Small intestine (tissue), 7 donors: ENCODE data around the gene GJC1. TPM values are rescaled to one million over a fixed set of nuclear protein-coding genes. Genes with fewer than 3 reads are reported as not detected.

Experiments used
- DNase-seq, 2 donors: peaks; one replicate each; pipeline versions ENCODE4 v3.0.0 to v3.0.0-alpha.2; 2013
- FAIRE-seq: peaks from 2 replicates; lab custom pipeline; 2012; peaks lifted over from hg19 to GRCh38; lab: Jason Lieb, UNC
- H3K27ac ChIP-seq, 3 donors: one replicate each; pipeline ENCODE4 v1.5.1; 2013; ENCODE audit warnings: low read length in 2 of 3, mild to moderate bottlenecking in 2 of 3, control low read depth in 1 of 3, inconsistent platforms in 1 of 3, low read depth in 1 of 3, moderate library complexity in 1 of 3
- H3K27me3 ChIP-seq, 3 donors: one replicate each; pipeline ENCODE4 v1.6.1; 2013; ENCODE audit warnings: low read length in 3 of 3, inconsistent platforms in 1 of 3; ENCODE audit not compliant: control insufficient read depth in 3 of 3, insufficient read depth in 3 of 3
- H3K36me3 ChIP-seq, 3 donors: one replicate each; pipeline ENCODE4 v1.6.1; 2013; ENCODE audit warnings: low read length in 3 of 3, inconsistent platforms in 1 of 3, low read depth in 1 of 3, mild to moderate bottlenecking in 1 of 3, moderate library complexity in 1 of 3; ENCODE audit not compliant: control insufficient read depth in 3 of 3, insufficient read depth in 2 of 3
- H3K4me1 ChIP-seq, 3 donors: one replicate each; pipeline ENCODE4 v1.6.1; 2013; ENCODE audit warnings: low read length in 2 of 3, inconsistent platforms in 1 of 3, low read depth in 1 of 3, mild to moderate bottlenecking in 1 of 3, moderate library complexity in 1 of 3; ENCODE audit not compliant: control insufficient read depth in 3 of 3, insufficient read depth in 2 of 3
- H3K4me3 ChIP-seq, 3 donors: one replicate each; pipeline ENCODE4 v1.5.1; 2013; ENCODE audit warnings: low read length in 3 of 3, control low read depth in 1 of 3, inconsistent platforms in 1 of 3, low read depth in 1 of 3, mild to moderate bottlenecking in 1 of 3, moderate library complexity in 1 of 3
- H3K9me3 ChIP-seq, 2 donors: one replicate each; pipeline ENCODE4 v1.6.1; 2013; ENCODE audit warnings: low read depth in 1 of 2, low read length in 1 of 2; ENCODE audit not compliant: control insufficient read depth in 2 of 2, insufficient read depth in 1 of 2
- WGBS, 3 donors: extraction: QIAGEN DNeasy Blood & Tissue Kit; methylation state at CpG; one replicate each; pipeline ENCODE4 v1.1.7; 2013; 5-methylcytosine and 5-hydroxymethylcytosine counted together
- polyA plus RNA-seq, 4 donors: library from polyadenylated mRNA; stranded (reverse) in 3 of 4; unstranded in 1 of 4; fragments of 200-250 nt in 3 of 4; fragments of 120-200 nt in 1 of 4; gene quantifications; one replicate each; pipeline versions ENCODE4 v1.2.1 to v1.2.3, GENCODE V29; 2013
- donor health status: healthy with polysubstance abuse.
- donor health status: control.
- donor health status: control.
- donor health status: Bipolar disorder and iron deficiency.
- donor health status: healthy.

Gene GJC1
- polyA plus RNA-seq, 4 donors, result 3.2 to 4.7 TPM; not detected in 2

DNA sequence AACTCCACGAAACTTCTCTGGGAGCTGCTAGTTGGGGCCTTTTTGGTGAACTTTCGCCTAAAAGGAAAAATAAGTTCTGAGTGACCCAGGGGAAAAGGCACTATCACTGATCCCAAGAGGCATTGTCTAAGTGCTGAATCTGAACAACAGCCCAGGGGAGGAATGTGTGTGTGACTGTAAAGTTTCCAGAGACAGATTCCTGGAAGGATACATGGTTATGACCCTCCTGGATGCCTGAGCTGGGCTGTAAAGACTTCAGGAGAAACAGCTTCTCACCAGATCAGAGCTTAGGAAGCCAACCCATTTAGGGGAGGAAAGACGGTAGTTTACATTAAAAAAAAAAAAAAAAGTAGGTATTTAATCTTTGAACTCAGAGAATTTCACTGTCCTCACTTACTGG lies 37.8 kb upstream of the GJC1 start:
- Histone ChIP-seq H3K27ac (peak overlapping the region in 1 of 3 donors; percentile 34), H3K4me3 (no peak overlapping the region), H3K4me1 (peaks cover 0 to 9% (median 0%) of the 10 kb centered on the region in 3 donors), H3K36me3 (peaks cover 8 to 70% (median 13%) of the 10 kb centered on the region in 3 donors), H3K9me3 (no peaks in the 10 kb centered on the region), H3K27me3 (no peaks in the 10 kb centered on the region)
- 84 to 89% (median 86%) methylated on average over 3 of the region's 3 CpGs for WGBS, 3 donors
- DNase-seq (no peak), FAIRE-seq (no peak)

DNA sequence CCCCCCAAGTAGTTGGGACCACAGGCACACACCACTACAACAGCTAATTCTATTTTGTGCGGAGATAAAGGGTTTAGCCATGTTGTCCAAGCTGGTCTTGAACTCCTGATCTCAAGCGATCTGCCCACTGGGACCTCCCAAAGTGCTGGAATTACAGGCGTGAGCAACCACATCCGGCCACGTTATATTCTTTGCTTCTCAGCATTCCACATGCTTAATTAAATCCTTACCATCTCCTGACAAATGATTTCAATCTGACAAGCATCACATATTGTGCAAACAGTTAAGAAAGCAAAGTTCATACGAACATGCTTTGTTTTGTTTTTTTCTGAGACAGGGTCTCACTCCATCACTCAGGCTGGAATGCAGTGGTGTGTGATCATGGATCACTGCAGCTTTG lies 35.8 kb upstream of the GJC1 start:
- WGBS, 3 donors, result 89 to 94% (median 91%) methylated on average over 6 of the region's 6 CpGs
- Histone ChIP-seq H3K27ac (no peak overlapping the region), H3K4me3 (no peak overlapping the region), H3K36me3 (peaks cover 9 to 71% (median 14%) of the 10 kb centered on the region in 3 donors), H3K27me3 (no peaks in the 10 kb centered on the region), H3K4me1 (peaks cover 0 to 13% (median 0%) of the 10 kb centered on the region in 3 donors), H3K9me3 (no peaks in the 10 kb centered on the region)
- FAIRE-seq, result no peak
- DNase-seq, result no peak

DNA sequence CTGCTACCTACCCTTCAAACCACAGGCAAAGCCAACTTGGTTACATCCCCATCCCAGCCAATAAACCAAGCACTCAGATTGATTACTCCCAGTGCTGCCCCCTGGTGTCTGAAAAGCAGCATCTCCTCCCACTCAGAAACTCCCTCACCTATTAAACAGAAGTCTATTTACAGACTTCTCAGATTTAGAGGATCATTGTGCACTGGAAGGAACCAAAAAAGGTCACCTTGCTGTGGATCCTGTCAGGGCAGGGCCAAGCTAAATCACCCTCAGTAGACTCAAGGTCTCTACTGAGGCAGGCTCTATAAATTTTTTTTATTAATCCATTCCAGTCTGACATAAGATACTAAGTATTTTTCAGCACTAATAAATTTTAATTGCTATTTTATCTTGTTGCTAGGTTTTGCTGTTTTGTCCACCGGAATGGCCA lies 35.2 kb upstream of the GJC1 start:
- Histone ChIP-seq H3K27me3 (no peaks in the 10 kb centered on the region), H3K9me3 (no peaks in the 10 kb centered on the region), H3K4me3 (no peak overlapping the region), H3K4me1 (peaks cover 0 to 13% (median 0%) of the 10 kb centered on the region in 3 donors), H3K36me3 (peaks cover 9 to 74% (median 15%) of the 10 kb centered on the region in 3 donors), H3K27ac (no peak overlapping the region)
- DNase-seq (peak; percentile 71 to 78), FAIRE-seq (no peak)
- WGBS, 3 donors, result 20 to 44% (median 31%) methylated on average over 1 of the region's 1 CpG

DNA sequence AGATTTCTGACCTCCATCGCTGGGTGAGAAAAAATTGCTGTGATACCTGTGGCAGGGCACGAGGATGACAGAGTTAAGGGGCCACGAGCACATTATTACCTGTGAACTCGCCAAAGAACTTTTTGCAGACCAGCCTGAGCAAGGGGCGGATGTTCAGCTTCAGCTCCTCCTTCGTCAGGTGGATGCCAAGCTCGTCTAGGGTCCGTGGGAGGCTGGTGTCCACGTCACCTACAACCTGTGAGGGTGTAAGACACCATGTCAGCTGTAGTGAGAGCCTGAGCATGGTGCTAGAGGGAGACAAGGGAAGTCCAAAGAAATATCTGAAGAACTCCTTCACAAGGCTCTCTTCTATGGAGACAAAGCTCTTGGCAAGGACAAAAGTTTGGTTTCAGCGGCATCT lies 34.7 kb upstream of the GJC1 start:
- WGBS, 3 donors, result 71 to 78% (median 73%) methylated on average over 10 of the region's 10 CpGs
- no peaks in the 10 kb centered on the region for H3K9me3 ChIP-seq
- peaks cover 12 to 76% (median 18%) of the 10 kb centered on the region in 3 donors for H3K36me3 ChIP-seq
- DNase-seq (no peak), FAIRE-seq (no peak)
- H3K4me1 ChIP-seq, result peaks cover 0 to 13% (median 0%) of the 10 kb centered on the region in 3 donors
- no peak overlapping the region for H3K27ac ChIP-seq
- H3K4me3 ChIP-seq, result no peak overlapping the region
- no peaks in the 10 kb centered on the region for H3K27me3 ChIP-seq

DNA sequence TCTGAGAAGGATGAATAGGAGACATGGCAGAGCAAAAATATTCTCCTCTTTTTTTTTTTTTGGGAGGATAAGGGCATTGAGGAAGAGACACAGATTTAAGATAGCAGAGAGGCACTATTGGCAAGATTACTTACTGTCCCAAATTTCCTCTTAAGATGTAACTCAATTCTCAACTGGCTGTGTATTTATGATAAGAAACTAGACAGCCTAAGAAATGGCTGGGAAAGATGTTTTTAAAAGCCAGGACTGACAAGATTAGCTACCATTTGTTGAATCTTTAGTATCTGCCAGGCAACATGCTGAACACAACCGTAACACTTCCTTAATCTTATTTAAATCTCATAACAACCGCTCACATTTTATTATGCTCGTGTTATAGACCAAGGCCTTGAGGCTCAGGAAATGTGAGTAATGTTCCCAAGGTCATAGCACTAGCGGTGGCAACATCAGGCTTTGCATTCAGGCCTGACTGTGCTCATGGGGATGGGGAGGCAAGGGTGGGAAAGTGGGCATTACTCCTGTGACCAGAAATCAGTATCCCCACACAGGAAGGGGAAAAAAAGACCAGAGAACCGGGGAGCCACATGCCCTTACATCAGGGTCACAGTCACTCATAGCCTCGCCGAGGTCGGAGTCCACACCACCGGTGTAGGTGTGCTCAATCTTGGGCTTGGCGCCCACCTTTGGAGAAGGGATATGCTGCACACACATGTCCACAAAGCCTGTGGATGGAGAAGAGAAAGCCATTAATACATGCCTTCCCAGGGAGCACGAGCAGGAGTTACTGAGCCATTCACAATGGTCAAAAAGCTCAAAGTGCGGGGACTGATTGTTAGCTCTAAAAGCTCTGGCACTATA lies 33.2 kb upstream of the GJC1 start:
- H3K27me3 ChIP-seq, result no peaks in the 10 kb centered on the region
- H3K4me1 ChIP-seq, result peaks cover 0 to 13% (median 0%) of the 10 kb centered on the region in 3 donors
- FAIRE-seq (no peak), DNase-seq (peak in 1 of 2 donors; percentile 30)
- WGBS, 3 donors, result 56 to 75% (median 65%) methylated on average over 12 of the region's 12 CpGs
- no peak overlapping the region for H3K27ac ChIP-seq
- no peak overlapping the region for H3K4me3 ChIP-seq
- no peaks in the 10 kb centered on the region for H3K9me3 ChIP-seq
- H3K36me3 ChIP-seq, result peaks cover 16 to 80% (median 19%) of the 10 kb centered on the region in 3 donors

DNA sequence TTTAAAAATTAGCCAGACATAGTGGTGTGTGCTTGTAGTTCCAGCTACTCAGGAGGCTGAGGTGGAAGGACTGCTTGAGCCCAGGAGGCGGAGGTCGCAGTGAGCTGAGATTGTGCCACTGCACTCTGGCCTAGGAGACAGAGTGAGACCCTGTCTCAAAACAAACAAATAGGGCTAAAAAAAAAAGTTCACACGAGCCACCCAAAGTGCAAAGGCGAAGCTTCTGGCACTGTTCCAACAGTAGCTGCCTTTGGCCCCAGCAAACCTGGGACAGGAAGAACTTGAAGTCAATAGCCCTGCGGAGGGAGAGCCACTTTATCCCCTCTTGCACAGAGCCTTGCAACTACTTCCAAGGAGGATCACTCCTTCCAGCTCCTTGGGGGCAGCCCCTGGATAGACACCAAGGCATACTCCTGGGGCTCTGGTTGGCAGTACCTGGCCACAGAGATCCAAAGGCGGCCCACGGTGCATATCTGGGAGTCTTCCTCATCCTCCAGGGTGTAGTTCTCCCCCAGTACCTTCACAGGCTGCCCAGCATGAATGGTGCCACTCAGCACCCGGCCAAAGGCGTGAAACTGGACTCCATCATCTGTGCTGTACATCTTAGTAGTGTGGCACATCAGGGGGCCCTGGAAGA lies 32.3 kb upstream of the GJC1 start:
- H3K9me3 ChIP-seq, result no peaks in the 10 kb centered on the region
- DNase-seq (peak; percentile 22 to 55), FAIRE-seq (no peak)
- H3K27me3 ChIP-seq, result no peaks in the 10 kb centered on the region
- peaks cover 0 to 13% (median 0%) of the 10 kb centered on the region in 3 donors for H3K4me1 ChIP-seq
- no peak overlapping the region for H3K4me3 ChIP-seq
- WGBS, 3 donors, result 71 to 81% (median 77%) methylated on average over 9 of the region's 9 CpGs
- peaks cover 13 to 85% (median 20%) of the 10 kb centered on the region in 3 donors for H3K36me3 ChIP-seq
- H3K27ac ChIP-seq, result no peak overlapping the region

DNA sequence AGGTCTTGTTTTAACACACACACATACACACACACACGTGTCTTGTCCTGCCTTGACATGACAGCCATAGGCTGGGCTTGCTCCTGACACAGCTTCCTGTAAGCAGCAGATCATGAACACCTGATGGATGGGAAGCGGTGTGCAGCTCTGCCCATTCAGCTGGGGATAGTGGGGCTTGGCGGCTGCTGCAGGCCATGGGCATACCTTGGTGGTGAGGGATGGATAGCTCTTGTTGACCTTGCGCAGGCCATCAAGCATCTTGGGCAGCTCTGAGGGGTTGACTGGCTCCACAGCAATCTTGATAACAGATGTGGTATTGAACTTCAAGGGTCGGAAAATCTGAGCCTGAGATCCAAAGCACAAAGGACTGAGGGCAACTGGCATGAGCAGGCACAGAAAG lies 29.6 kb upstream of the GJC1 start:
- FAIRE-seq (no peak), DNase-seq (no peak)
- peaks cover 19 to 86% (median 22%) of the 10 kb centered on the region in 3 donors for H3K36me3 ChIP-seq
- no peak overlapping the region for H3K4me3 ChIP-seq
- H3K9me3 ChIP-seq, result no peaks in the 10 kb centered on the region
- H3K27ac ChIP-seq, result no peak overlapping the region
- WGBS, 3 donors, result 87 to 94% (median 91%) methylated on average over 5 of the region's 5 CpGs
- no peaks in the 10 kb centered on the region for H3K27me3 ChIP-seq
- H3K4me1 ChIP-seq, result peaks cover 0 to 13% (median 0%) of the 10 kb centered on the region in 3 donors

DNA sequence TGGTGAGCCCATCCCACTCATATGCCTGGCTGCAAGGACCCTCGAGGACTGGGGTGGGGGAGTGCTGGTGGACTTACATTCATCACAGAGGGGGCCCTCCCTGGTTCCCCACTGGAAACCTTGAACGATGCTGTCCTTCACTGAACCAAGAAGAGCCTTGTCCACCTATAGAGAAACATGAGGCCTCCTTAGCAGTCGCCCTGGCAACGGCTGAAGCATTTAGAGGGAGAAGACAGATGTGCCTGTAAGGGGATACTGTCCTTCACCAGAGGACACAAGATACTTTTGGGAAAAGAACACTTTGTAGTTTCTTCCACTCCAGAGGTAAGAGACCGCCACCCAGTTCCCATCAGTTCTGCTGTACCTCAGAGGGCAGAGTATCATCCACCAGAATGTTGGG lies 24.1 kb upstream of the GJC1 start:
- DNase-seq (no peak), FAIRE-seq (no peak)
- H3K36me3 ChIP-seq, result peaks cover 32 to 93% (median 34%) of the 10 kb centered on the region in 3 donors
- no peaks in the 10 kb centered on the region for H3K9me3 ChIP-seq
- no peaks in the 10 kb centered on the region for H3K4me1 ChIP-seq
- WGBS, 3 donors, result 92 to 100% (median 93%) methylated on average over 5 of the region's 5 CpGs
- H3K27ac ChIP-seq, result no peak overlapping the region
- H3K27me3 ChIP-seq, result no peaks in the 10 kb centered on the region
- no peak overlapping the region for H3K4me3 ChIP-seq
